OCI-LY1 (cell line): ENCODE measurements around the gene SHOX.

Source experiments
- EZH2 ChIP-seq: fragments of 200-600 bp; sonication (generic), shearing (Covaris generic); IDR thresholded peaks from 2 replicates; pipeline ENCODE4 v1.8.0; 2017; ENCODE audit warnings: borderline replicate concordance, mixed run types, mild to moderate bottlenecking, antibody characterized with exemption, low read length, moderate library complexity, mixed read lengths
- TF ChIP-seq, protein P1 (sequence below): fragments of 200-600 bp; sonication (generic), shearing (Covaris generic); IDR thresholded peaks from 2 replicates; pipeline ENCODE4 v1.5.1; 2017; ENCODE audit warnings: mild to moderate bottlenecking, antibody characterized with exemption, low read length, moderate library complexity, mixed read lengths

DNA sequence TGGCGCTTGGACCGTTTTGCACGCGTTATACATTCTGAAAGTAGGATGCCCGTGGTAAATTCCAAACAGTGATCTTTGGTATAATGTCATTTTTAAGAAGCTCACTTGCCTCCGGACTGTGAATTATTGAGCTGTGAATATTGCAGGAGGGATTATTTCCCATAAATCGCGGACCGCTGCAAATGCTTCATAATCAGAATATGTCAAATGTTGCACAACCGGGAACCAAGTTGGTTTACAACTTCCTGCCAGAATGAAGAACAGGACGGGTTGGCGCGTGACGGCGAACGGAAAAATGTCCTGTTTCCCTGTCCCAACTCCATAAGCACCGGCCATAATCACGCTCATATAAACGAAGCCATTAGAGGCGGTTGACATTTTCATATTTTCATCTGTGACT is 67.6 kb downstream of the SHOX start:
- TF ChIP-seq, protein P1, sequence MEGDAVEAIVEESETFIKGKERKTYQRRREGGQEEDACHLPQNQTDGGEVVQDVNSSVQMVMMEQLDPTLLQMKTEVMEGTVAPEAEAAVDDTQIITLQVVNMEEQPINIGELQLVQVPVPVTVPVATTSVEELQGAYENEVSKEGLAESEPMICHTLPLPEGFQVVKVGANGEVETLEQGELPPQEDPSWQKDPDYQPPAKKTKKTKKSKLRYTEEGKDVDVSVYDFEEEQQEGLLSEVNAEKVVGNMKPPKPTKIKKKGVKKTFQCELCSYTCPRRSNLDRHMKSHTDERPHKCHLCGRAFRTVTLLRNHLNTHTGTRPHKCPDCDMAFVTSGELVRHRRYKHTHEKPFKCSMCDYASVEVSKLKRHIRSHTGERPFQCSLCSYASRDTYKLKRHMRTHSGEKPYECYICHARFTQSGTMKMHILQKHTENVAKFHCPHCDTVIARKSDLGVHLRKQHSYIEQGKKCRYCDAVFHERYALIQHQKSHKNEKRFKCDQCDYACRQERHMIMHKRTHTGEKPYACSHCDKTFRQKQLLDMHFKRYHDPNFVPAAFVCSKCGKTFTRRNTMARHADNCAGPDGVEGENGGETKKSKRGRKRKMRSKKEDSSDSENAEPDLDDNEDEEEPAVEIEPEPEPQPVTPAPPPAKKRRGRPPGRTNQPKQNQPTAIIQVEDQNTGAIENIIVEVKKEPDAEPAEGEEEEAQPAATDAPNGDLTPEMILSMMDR: no peak
- no peak for TF ChIP-seq EZH2
